CD14-positive monocyte (primary cell): Measurements from ENCODE around the gene ASMTL. TPM values are rescaled to one million over a fixed set of nuclear protein-coding genes. Genes with fewer than 3 reads are reported as not detected.

ENCODE experiments used
- DNase-seq, 3 donors: peaks; one replicate each; pipeline ENCODE4 v3.0.0-alpha.2; 2011 to 2022
- H2AFZ ChIP-seq: 2 replicates; pipeline ENCODE4 v1.6.0; 2012; ENCODE audit warnings: mild to moderate bottlenecking, low read depth, low read length, inconsistent platforms; ENCODE audit not compliant: insufficient read depth, poor library complexity, severe bottlenecking
- H3K27ac ChIP-seq, 2 donors: 1 replicate in 1 of 2; 2 replicates in 1 of 2; pipeline ENCODE4 v1.5.1; 2012 to 2013; ENCODE audit warnings: low read length in 2 of 2, control low read depth in 1 of 2, inconsistent platforms in 1 of 2, low read depth in 1 of 2, mild to moderate bottlenecking in 1 of 2
- H3K27me3 ChIP-seq, 2 donors: one replicate each; pipeline versions ENCODE4 v1.6.0 to v1.6.1; 2011 to 2013; ENCODE audit warnings: low read length in 2 of 2; ENCODE audit not compliant: control insufficient read depth in 2 of 2, insufficient read depth in 2 of 2
- H3K36me3 ChIP-seq, 2 donors: replicated peaks in 1 of 2; 1 replicate in 1 of 2; 2 replicates in 1 of 2; pipeline versions ENCODE4 v1.5.1 to v1.6.1; 2012 to 2013; ENCODE audit warnings: low read length in 2 of 2, control low read depth in 1 of 2, inconsistent platforms in 1 of 2, mild to moderate bottlenecking in 1 of 2; ENCODE audit not compliant: insufficient read depth in 2 of 2, control insufficient read depth in 1 of 2
- H3K4me1 ChIP-seq, 2 donors: 1 replicate in 1 of 2; 2 replicates in 1 of 2; pipeline versions ENCODE4 v1.5.1 to v1.6.1; 2012 to 2013; ENCODE audit warnings: low read length in 2 of 2, control low read depth in 1 of 2, inconsistent platforms in 1 of 2, mild to moderate bottlenecking in 1 of 2, moderate library complexity in 1 of 2; ENCODE audit not compliant: insufficient read depth in 2 of 2, control insufficient read depth in 1 of 2
- H3K4me2 ChIP-seq: replicated peaks from 2 replicates; pipeline ENCODE3; 2012; ENCODE audit warnings: low read length, moderate library complexity, mild to moderate bottlenecking; ENCODE audit not compliant: poor library complexity, severe bottlenecking; ENCODE audit errors: extremely low read depth
- H3K4me3 ChIP-seq, 3 experiments: fragments of 200-600 bp in 1 of 3; sonication (generic) in 1 of 3; replicated peaks in 1 of 3; 1 replicate in 2 of 3; 2 replicates in 1 of 3; pipeline ENCODE4 v1.5.1; 2011 to 2013; ENCODE audit warnings: low read length in 3 of 3, mild to moderate bottlenecking in 3 of 3, control low read depth in 2 of 3, low read depth in 2 of 3, inconsistent platforms in 1 of 3, moderate library complexity in 1 of 3
- H3K79me2 ChIP-seq: 2 replicates; pipeline ENCODE4 v1.6.0; 2012; ENCODE audit warnings: mild to moderate bottlenecking, control low read depth, inconsistent platforms, low read length, moderate library complexity; ENCODE audit not compliant: insufficient read depth
- H3K9ac ChIP-seq: 2 replicates; pipeline ENCODE4 v1.6.0; 2017; ENCODE audit warnings: low read length, mild to moderate bottlenecking; ENCODE audit not compliant: insufficient read depth, poor library complexity, severe bottlenecking
- H3K9me3 ChIP-seq, 2 donors: replicated peaks in 1 of 2; 1 replicate in 1 of 2; 2 replicates in 1 of 2; pipeline versions ENCODE4 v1.5.1 to v1.6.1; 2012 to 2013; ENCODE audit warnings: low read length in 2 of 2, control low read depth in 1 of 2; ENCODE audit not compliant: control insufficient read depth in 1 of 2, insufficient read depth in 1 of 2
- H4K20me1 ChIP-seq: 2 replicates; pipeline ENCODE4 v1.6.0; 2012; ENCODE audit warnings: mild to moderate bottlenecking, low read length, control low read depth, moderate library complexity; ENCODE audit not compliant: insufficient read depth
- H3K27ac Mint-ChIP-seq, 7 donors: one replicate each; pipeline ENCODE4 v1.8.0; 2020; ENCODE audit warnings: mild to moderate bottlenecking in 7 of 7, mixed read lengths in 7 of 7, moderate library complexity in 6 of 7, inconsistent platforms in 2 of 7
- H3K27me3 Mint-ChIP-seq, 3 donors: one replicate each; pipeline ENCODE4 v1.8.0; 2021 to 2022; ENCODE audit warnings: low read depth in 3 of 3, mild to moderate bottlenecking in 3 of 3, mixed read lengths in 3 of 3, moderate library complexity in 3 of 3, inconsistent platforms in 1 of 3
- H3K36me3 Mint-ChIP-seq, 2 donors: one replicate each; pipeline ENCODE4 v1.8.0; 2020; ENCODE audit warnings: mixed read lengths in 2 of 2, inconsistent platforms in 1 of 2, mild to moderate bottlenecking in 1 of 2
- H3K4me1 Mint-ChIP-seq: one replicate; pipeline ENCODE4 v1.8.0; 2020; ENCODE audit warnings: mild to moderate bottlenecking, mixed read lengths
- H3K4me3 Mint-ChIP-seq, 2 donors: one replicate each; pipeline ENCODE4 v1.8.0; 2020; ENCODE audit warnings: mild to moderate bottlenecking in 2 of 2, mixed read lengths in 2 of 2, moderate library complexity in 1 of 2
- H3K9me3 Mint-ChIP-seq, 7 donors: one replicate each; pipeline ENCODE4 v1.8.0; 2020 to 2022; ENCODE audit warnings: mixed read lengths in 7 of 7, mild to moderate bottlenecking in 6 of 7, moderate library complexity in 6 of 7, inconsistent platforms in 2 of 7
- CTCF ChIP-seq: fragments of 200-600 bp; IDR thresholded peaks from one replicate; pipeline ENCODE4 v1.8.0; 2022; ENCODE audit warnings: antibody characterized with exemption, mild to moderate bottlenecking
- WGBS: methylation state at CpG from one replicate; pipeline ENCODE4 v1.1.5; 2013; ENCODE audit warnings: missing lambda C conversion rate; ENCODE audit not compliant: insufficient coverage; 5-methylcytosine and 5-hydroxymethylcytosine counted together
- intact Hi-C, 2 donors: fragments of 100-400 bp; cut with micrococcal nuclease; formaldehyde crosslinking; loops; one replicate each; pipeline versions ENCODE4 v1.15.0 to v1.15.1; 2023
- polyA plus RNA-seq, 3 donors: library from polyadenylated mRNA; depleted of rRNA in 1 of 3; unstranded in 2 of 3; stranded (reverse) in 1 of 3; fragments of 300-500 nt in 2 of 3; fragments of >200 nt in 1 of 3; fragmentation: Illumina TruSeq in 2 of 3; gene quantifications; 1 replicate in 2 of 3; 2 replicates in 1 of 3; pipeline ENCODE4 v1.2.3, GENCODE V29; 2012 to 2021

Gene ASMTL
- polyA plus RNA-seq, 3 donors: 19.0 to 31.5 (median 31.0) TPM

DNA sequence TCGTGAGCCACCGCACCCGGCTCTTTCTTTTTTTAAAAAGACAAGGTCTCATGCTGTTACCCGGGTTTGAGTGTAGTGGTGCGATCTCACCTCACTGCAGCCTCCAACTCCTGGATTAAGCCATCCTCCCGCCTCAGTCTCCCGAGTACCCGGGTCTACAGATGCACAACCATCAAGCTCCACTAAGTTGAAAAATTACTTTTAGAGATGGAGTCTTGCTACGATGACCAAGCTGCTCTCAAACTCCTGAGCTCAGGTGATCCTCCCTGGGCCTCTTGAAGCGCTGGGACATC lies 62.8 kb downstream of the ASMTL start:
- Histone ChIP-seq H3K36me3 (peaks cover 58 to 60% of the 10 kb centered on the region in 2 donors), H3K27me3 (no peaks in the 10 kb centered on the region), H3K79me2 (peaks cover 86% of the 10 kb centered on the region), H3K9ac (no peak overlapping the region), H3K4me2 (no peak overlapping the region), H3K27ac (no peak overlapping the region), H3K4me3 (no peak overlapping the region), H2AFZ (no peak overlapping the region), H3K9me3 (no peaks in the 10 kb centered on the region), H4K20me1 (peaks cover 75% of the 10 kb centered on the region), H3K4me1 (peaks cover 17 to 34% of the 10 kb centered on the region in 2 donors)
- Mint-ChIP-seq H3K4me1 (peaks cover 22% of the 10 kb centered on the region), H3K36me3 (peaks cover 45 to 62% of the 10 kb centered on the region in 2 donors), H3K27ac (peak overlapping the region in 1 of 7 donors; percentile 55), H3K27me3 (peaks cover 0 to 2% (median 0%) of the 10 kb centered on the region in 3 donors), H3K9me3 (no peaks in the 10 kb centered on the region), H3K4me3 (peak overlapping the region in 1 of 2 donors; percentile 9)
- intact Hi-C loops: loop anchor here (5.0 to 10.0 kb wide), 5 partner anchors 43 to 205 kb away; partner anchors contain the start of genes AKAP17A (in 1 of the 2) and ASMTL (in 1 of the 2)
- WGBS: 100% methylated on average over 5 of the region's 10 CpGs
- no peak for DNase-seq
- TF ChIP-seq CTCF: no peak

DNA sequence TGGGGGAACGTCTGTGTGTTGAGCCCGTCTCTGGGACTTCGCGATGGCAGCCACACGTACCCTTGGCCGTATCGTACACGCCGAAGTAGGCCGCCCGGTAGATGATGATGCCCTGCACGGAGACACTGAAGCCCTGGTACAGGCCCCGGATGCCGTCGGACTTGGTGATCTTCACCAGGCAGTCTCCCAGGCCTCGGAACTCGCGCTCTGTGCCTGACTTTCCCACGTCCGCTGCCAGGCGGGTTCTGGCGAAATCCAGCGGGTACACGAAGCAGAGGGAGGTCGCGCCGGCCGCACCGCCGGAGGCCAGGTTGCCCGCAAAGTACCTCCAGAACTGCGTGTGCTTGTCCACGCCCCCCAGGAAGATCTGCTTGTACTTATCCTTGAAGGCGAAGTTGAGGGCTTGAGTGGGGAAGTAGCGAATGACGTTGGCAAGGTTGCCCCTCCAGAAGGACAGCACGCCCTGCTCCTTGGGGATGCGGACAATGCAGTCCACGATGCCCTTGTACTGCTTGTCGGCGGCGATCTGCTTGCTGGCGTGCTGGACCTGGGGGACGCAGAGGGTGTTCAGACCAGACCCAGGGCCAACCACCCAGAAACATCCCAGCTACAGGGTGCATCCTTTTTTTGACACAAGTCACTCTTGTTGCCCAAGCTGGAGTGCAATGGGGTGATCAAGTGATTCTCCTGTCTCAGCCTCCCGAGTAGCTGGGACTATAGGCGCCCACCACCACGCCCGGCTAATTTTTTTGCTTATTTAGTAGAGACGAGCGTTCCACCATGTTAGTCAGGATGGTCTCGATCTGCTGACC lies 63.3 kb downstream of the ASMTL start:
- no peak overlapping the region for H2AFZ ChIP-seq
- intact Hi-C loops: loop anchor here in 1 of 2 donors (5.0 to 10.0 kb wide), 3 partner anchors 42 to 145 kb away; no protein-coding TSS in a partner anchor
- H3K9ac ChIP-seq: no peak overlapping the region
- no peak overlapping the region for H3K4me3 ChIP-seq
- no peak overlapping the region for H3K27ac ChIP-seq
- Mint-ChIP-seq H3K27me3 (peaks cover 0 to 2% (median 0%) of the 10 kb centered on the region in 3 donors), H3K4me3 (no peak overlapping the region), H3K4me1 (peaks cover 24% of the 10 kb centered on the region), H3K27ac (peak overlapping the region in 4 of 7 donors; percentile 11 to 66 (median 38)), H3K9me3 (no peaks in the 10 kb centered on the region), H3K36me3 (peaks cover 50 to 67% of the 10 kb centered on the region in 2 donors)
- DNase-seq: no peak
- no peaks in the 10 kb centered on the region for H3K9me3 ChIP-seq
- H4K20me1 ChIP-seq: peaks cover 76% of the 10 kb centered on the region
- H3K4me2 ChIP-seq: no peak overlapping the region
- H3K4me1 ChIP-seq: peaks cover 17 to 30% of the 10 kb centered on the region in 2 donors
- no peak for TF ChIP-seq CTCF
- H3K27me3 ChIP-seq: no peaks in the 10 kb centered on the region
- WGBS: 95% methylated on average over 43 of the region's 51 CpGs
- H3K79me2 ChIP-seq: peaks cover 81% of the 10 kb centered on the region
- peaks cover 64% of the 10 kb centered on the region in 2 donors for H3K36me3 ChIP-seq
